Prostate gland (tissue), 2 donors: ENCODE results near the gene TSPO. TPM values are rescaled to one million over a fixed set of nuclear protein-coding genes. Genes with fewer than 3 reads are reported as not detected.

Experiments
- DNase-seq: peaks from one replicate; pipeline ENCODE4 v3.0.0-alpha.2; 2019; ENCODE audit warnings: low spot score
- H3K27ac ChIP-seq, 2 donors: fragments of 200-600 bp; sonication (generic); 2 replicates each; pipeline ENCODE4 v1.5.1; 2017 to 2019
- H3K27me3 ChIP-seq: fragments of 200-600 bp; sonication (generic); replicated peaks from 2 replicates; pipeline ENCODE4 v1.5.1; 2019; ENCODE audit not compliant: insufficient read depth
- H3K36me3 ChIP-seq, 2 donors: fragments of 200-600 bp; sonication (generic); 1 replicate in 1 of 2; 2 replicates in 1 of 2; pipeline versions ENCODE4 v1.5.1 to v1.8.1; 2017 to 2019
- H3K4me1 ChIP-seq: fragments of 200-600 bp; sonication (generic); replicated peaks from 2 replicates; pipeline ENCODE4 v1.5.1; 2019
- H3K4me3 ChIP-seq, 2 donors: fragments of 200-600 bp; sonication (generic); 2 replicates each; pipeline ENCODE4 v1.5.1; 2017 to 2019
- H3K9me3 ChIP-seq: fragments of 200-600 bp; sonication (generic); 2 replicates; pipeline ENCODE4 v1.5.1; 2017
- POLR2A ChIP-seq: fragments of 450-650 bp; IDR thresholded peaks from one replicate; pipeline ENCODE4 v1.6.1; 2016; ENCODE audit warnings: antibody characterized with exemption, mild to moderate bottlenecking
- POLR2AphosphoS5 ChIP-seq: sonication (generic); formaldehyde crosslinking; IDR thresholded peaks from one replicate; pipeline ENCODE4 v1.6.1; 2017; ENCODE audit warnings: antibody characterized with exemption
- WGBS: methylation state at CpG from one replicate; pipeline ENCODE4 v1.1.5; 2018; 5-methylcytosine and 5-hydroxymethylcytosine counted together
- intact Hi-C: fragments of 100-400 bp; cut with DNase I; formaldehyde crosslinking; loops from one replicate; pipeline ENCODE4 v1.14.2; 2022
- total RNA-seq, 2 donors: library from RNA; depleted of rRNA; stranded (reverse); fragments of >200 nt; gene quantifications; one replicate each; pipeline ENCODE4 v1.1.0, GENCODE V29; 2016
- TF ChIP-seq, protein P1 (sequence below), 4 experiments: fragments of 200-600 bp in 2 of 4; fragments of 450-650 bp in 2 of 4; sonication (generic) in 2 of 4; IDR thresholded peaks; 1 replicate in 3 of 4; 2 replicates in 1 of 4; pipeline ENCODE4 v1.5.1; 2016 to 2019; ENCODE audit warnings: antibody characterized with exemption in 4 of 4, mild to moderate bottlenecking in 2 of 4, moderate library complexity in 2 of 4

Gene TSPO
- total RNA-seq, 2 donors from 2014 or later = 238 to 575 TPM

DNA sequence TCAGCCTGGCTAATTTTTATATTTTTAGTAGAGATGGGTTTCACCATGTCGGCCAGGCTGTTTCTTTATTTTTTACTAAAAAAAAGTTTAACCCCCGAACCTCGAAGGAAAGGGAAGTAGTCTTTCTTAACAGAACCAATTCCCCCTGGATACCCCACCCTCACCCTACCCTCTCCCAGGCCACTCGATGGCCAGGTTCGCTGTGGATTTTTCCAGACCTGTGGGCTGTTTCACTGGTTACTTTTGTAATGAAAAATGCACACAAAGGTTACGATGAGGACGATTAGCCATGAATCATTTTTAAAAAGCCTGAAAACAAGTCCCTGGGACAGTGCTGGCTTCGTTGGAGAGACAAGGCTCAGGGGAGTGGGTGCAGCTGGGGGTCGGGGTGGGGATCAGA, 2.5 kb downstream of the TSPO start:
- no peaks in the 10 kb centered on the region for H3K9me3 ChIP-seq
- no peak for TF ChIP-seq POLR2A
- TF ChIP-seq, protein P1, sequence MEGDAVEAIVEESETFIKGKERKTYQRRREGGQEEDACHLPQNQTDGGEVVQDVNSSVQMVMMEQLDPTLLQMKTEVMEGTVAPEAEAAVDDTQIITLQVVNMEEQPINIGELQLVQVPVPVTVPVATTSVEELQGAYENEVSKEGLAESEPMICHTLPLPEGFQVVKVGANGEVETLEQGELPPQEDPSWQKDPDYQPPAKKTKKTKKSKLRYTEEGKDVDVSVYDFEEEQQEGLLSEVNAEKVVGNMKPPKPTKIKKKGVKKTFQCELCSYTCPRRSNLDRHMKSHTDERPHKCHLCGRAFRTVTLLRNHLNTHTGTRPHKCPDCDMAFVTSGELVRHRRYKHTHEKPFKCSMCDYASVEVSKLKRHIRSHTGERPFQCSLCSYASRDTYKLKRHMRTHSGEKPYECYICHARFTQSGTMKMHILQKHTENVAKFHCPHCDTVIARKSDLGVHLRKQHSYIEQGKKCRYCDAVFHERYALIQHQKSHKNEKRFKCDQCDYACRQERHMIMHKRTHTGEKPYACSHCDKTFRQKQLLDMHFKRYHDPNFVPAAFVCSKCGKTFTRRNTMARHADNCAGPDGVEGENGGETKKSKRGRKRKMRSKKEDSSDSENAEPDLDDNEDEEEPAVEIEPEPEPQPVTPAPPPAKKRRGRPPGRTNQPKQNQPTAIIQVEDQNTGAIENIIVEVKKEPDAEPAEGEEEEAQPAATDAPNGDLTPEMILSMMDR (IDR thresholded peaks at IDR 0.05) = no peak
- TF ChIP-seq POLR2AphosphoS5 = no peak
- peaks cover 10% of the 10 kb centered on the region for H3K4me1 ChIP-seq
- intact Hi-C loops = no loop called here
- no peak overlapping the region for H3K27ac ChIP-seq
- no peaks in the 10 kb centered on the region for H3K27me3 ChIP-seq
- H3K4me3 ChIP-seq = no peak overlapping the region
- no peaks in the 10 kb centered on the region for H3K36me3 ChIP-seq
- 57% methylated on average over 9 of the region's 9 CpGs for WGBS
- no peak for DNase-seq

DNA sequence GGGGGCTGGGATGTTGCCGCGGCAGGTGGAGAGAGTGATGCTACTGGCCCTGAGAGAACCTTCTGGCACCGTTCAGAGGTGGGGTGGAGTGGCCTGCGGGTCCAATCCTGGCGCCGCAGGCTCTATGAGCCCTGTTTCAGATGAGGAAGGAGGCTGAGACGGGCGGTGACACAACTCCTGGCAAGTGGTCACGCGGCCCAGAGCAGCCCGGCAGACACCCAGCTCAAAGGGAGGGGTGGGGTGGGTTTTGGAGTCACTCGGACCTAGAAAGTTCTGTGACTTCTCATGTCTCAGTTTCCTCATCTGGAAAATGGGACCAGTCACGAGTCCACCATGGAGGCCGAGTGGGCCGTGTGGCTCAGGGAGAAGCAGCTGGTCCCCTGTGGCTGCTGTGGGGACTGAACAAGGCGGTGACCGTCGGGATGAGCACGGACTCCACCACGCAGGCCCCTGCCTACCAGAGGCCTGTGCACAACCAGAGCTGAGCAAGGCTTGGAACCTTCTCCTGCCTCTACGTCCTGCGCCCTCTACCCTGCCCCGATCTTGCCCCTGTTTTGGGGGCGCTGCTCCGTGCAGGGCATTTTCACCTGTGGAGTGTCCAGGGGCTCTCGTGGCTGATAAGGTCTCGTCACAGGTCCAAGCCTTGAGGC, 3.7 kb downstream of the TSPO start:
- Histone ChIP-seq H3K27me3 (no peaks in the 10 kb centered on the region), H3K27ac (no peak overlapping the region), H3K9me3 (no peaks in the 10 kb centered on the region), H3K36me3 (no peaks in the 10 kb centered on the region), H3K4me3 (no peak overlapping the region), H3K4me1 (peaks cover 10% of the 10 kb centered on the region)
- intact Hi-C loops = no loop called here
- TF ChIP-seq POLR2AphosphoS5 = no peak
- no peak for TF ChIP-seq POLR2A
- TF ChIP-seq, protein P1 (IDR thresholded peaks at IDR 0.05) = no peak
- 86% methylated on average over 24 of the region's 27 CpGs for WGBS
- no peak for DNase-seq

DNA sequence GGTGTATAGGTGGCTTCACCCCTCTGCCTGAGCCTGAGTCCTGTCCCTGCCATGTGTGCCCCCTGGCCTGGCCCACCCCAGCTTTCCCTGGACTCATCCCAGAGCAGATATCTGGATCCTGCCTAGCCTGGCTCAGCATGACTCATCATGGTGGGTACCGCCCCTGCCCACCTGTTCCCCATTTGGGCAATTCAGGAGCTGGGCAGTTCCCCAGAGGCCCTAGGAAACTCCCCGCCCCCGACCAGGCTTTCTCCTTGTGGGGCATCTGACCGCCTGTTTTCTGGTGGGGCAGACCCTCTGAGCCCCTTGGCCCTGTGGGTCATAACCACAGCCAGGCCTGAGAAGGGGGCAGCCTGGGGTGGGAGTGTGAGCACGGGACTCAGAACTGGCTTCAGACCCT, 4.4 kb downstream of the TSPO start:
- Histone ChIP-seq H3K27me3 (no peaks in the 10 kb centered on the region), H3K27ac (no peak overlapping the region), H3K9me3 (no peaks in the 10 kb centered on the region), H3K4me3 (no peak overlapping the region), H3K4me1 (peaks cover 7% of the 10 kb centered on the region), H3K36me3 (no peaks in the 10 kb centered on the region)
- DNase-seq = no peak
- intact Hi-C loops = no loop called here
- TF ChIP-seq, protein P1 (IDR thresholded peaks at IDR 0.05) = no peak
- TF ChIP-seq POLR2AphosphoS5 (no peak), POLR2A (no peak)
- 90% methylated on average over 5 of the region's 5 CpGs for WGBS

DNA sequence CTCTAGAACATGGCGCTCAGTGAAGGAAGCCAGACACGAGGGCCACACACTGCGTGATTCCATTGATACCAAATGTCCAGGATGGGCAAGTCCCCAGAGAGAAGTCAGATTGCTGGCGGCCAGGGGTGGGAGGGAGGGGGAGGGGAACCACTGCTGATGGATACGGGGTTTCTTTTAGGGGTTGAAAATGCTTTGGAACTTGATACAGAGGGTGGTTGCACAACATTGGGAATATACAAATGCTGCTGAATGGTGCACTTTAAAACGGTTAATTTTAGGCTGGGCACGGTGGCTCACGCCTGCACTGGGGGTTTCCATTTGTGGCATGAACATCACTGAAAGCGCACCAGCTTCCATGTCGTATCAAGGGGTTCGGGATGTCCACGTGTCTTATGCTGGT, 5.1 kb downstream of the TSPO start:
- Histone ChIP-seq H3K36me3 (no peaks in the 10 kb centered on the region), H3K9me3 (no peaks in the 10 kb centered on the region), H3K4me1 (peaks cover 5% of the 10 kb centered on the region), H3K27ac (no peak overlapping the region), H3K27me3 (no peaks in the 10 kb centered on the region), H3K4me3 (no peak overlapping the region)
- DNase-seq = no peak
- intact Hi-C loops = no loop called here
- no peak for TF ChIP-seq POLR2A
- no peak for TF ChIP-seq POLR2AphosphoS5
- TF ChIP-seq, protein P1 (IDR thresholded peaks at IDR 0.05) = no peak
- 82% methylated on average over 12 of the region's 12 CpGs for WGBS

DNA sequence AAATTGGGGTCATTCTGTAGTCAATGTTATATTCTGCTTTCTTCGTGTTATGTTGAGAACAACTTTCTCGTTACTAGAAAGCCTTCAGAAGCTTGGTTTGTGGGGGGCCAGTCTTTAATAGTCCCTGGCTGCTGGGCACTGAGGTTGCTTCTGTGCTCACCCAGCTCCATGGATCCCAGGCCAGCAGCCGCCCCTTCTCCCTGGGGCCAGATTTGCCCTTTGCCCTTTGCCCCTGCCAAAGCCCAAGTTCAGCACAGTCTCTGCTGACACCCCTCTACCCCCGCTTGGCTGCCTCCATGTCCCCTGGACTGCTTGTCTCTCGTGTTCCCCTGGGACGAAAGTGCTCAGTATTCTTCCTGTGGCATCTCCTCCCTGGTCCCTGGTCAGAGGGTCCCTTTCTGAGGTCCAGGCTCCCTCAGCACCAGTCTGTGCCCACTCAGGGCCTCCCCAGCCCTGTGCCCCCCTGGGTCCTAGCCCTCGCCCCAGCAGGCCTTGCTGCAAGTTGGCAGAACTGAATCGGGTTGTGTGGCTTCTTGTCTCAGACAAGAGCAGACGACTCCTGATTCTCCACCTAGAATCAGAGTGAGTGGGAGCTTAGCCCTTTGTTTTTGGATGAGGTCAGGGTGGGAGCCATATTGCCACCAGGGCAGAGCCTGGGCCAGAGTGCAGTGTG, 6.7 kb downstream of the TSPO start:
- 78% methylated on average over 9 of the region's 9 CpGs for WGBS
- H3K36me3 ChIP-seq = no peaks in the 10 kb centered on the region

More for the DNA sequence above, 6.7 kb downstream of the TSPO start:
- Histone ChIP-seq H3K27me3 (no peaks in the 10 kb centered on the region), H3K9me3 (no peaks in the 10 kb centered on the region), H3K27ac (no peak overlapping the region), H3K4me3 (no peak overlapping the region), H3K4me1 (no peaks in the 10 kb centered on the region)
- intact Hi-C loops = no loop called here
- no peak for TF ChIP-seq POLR2AphosphoS5
- TF ChIP-seq, protein P1 (IDR thresholded peaks at IDR 0.05) = no peak
- no peak for TF ChIP-seq POLR2A
- no peak for DNase-seq
